Esophagus squamous epithelium (tissue), 4 donors: ENCODE results near the gene SLC49A3.

Experiments used
- POLR2A ChIP-seq, 4 donors: fragments of 450-650 bp; IDR thresholded peaks; one replicate each; pipeline ENCODE4 v1.6.1; 2017; ENCODE audit warnings: antibody characterized with exemption in 4 of 4, mild to moderate bottlenecking in 4 of 4, moderate library complexity in 3 of 4
- TF ChIP-seq, protein P1 (sequence below), 6 experiments: fragments of 450-650 bp in 4 of 6; fragments of 200-600 bp in 2 of 6; sonication (generic) in 2 of 6; IDR thresholded peaks; one replicate each; pipeline ENCODE4 v1.5.1; 2016 to 2019; ENCODE audit warnings: antibody characterized with exemption in 6 of 6, mild to moderate bottlenecking in 4 of 6, moderate library complexity in 4 of 6

DNA sequence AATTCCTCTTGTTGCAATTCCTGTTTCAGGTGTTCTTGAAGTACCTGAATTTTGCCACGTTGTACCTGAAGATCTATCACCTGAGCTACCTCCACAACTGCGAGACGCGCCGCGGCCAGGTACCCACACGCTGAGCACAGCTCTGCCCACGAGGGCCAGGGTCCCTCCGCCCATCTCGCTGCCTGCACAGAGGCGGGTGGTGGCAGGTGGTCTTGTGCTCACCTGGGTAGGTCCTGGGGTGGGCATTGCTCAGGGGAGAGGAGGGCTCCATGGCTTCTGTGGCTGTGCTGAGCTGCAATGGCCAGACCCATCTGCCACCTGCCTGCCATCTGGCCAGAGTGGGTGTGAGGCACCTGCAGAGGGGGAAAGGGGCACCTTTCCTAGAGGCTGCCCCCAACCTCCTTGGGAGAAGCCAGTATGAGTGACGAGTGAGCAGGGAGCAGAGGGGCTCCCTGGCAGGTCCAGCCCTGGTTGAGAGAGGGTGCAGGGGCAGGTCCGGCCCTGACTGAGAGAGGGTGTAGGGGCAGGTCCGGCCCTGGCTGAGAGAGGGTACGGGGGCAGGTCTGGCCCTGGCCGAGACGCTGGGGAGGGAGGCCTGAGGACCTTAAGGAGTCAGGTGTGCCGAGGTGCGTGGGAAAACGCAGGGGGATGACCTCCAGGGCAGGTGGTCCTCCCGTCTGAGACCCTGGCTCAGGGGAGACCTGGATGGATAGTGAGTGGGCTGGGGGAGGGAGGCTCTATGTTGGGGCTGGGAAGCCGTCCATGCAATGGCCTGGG lies 52.9 kb downstream of the SLC49A3 start:
- TF ChIP-seq, protein P1, sequence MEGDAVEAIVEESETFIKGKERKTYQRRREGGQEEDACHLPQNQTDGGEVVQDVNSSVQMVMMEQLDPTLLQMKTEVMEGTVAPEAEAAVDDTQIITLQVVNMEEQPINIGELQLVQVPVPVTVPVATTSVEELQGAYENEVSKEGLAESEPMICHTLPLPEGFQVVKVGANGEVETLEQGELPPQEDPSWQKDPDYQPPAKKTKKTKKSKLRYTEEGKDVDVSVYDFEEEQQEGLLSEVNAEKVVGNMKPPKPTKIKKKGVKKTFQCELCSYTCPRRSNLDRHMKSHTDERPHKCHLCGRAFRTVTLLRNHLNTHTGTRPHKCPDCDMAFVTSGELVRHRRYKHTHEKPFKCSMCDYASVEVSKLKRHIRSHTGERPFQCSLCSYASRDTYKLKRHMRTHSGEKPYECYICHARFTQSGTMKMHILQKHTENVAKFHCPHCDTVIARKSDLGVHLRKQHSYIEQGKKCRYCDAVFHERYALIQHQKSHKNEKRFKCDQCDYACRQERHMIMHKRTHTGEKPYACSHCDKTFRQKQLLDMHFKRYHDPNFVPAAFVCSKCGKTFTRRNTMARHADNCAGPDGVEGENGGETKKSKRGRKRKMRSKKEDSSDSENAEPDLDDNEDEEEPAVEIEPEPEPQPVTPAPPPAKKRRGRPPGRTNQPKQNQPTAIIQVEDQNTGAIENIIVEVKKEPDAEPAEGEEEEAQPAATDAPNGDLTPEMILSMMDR (IDR thresholded peaks at IDR 0.05) = no peak
- no peak for TF ChIP-seq POLR2A (IDR thresholded peaks at IDR 0.05)
